ENCODE results near the gene SFN. TPM values are rescaled to one million over a fixed set of nuclear protein-coding genes. Genes with fewer than 3 reads are reported as not detected.
A peak's percentile ranks its signal among the peaks of the same experiment; 100 is the strongest.
"Not testable (repeated sequence)": the region's sequence is repeated elsewhere in the genome, so short reads cannot be mapped to it uniquely, and the experiment has no call there.

SFN gene
- polyA plus RNA-seq, 3 donors, result 0.65 to 1.1 (median 0.73) TPM

GRCh38 chr1:26863685-26864077 lies 732 bp downstream of the SFN start:
- no peak for DNase-seq

GRCh38 chr1:26864610-26865480 lies 1.9 kb downstream of the SFN start:
- peak; percentile 96 for DNase-seq

- not testable (repeated sequence) for DNase-seq
Observed at GRCh38 chr1:26873097-26873496, 10.1 kb downstream of the SFN start.

DNA sequence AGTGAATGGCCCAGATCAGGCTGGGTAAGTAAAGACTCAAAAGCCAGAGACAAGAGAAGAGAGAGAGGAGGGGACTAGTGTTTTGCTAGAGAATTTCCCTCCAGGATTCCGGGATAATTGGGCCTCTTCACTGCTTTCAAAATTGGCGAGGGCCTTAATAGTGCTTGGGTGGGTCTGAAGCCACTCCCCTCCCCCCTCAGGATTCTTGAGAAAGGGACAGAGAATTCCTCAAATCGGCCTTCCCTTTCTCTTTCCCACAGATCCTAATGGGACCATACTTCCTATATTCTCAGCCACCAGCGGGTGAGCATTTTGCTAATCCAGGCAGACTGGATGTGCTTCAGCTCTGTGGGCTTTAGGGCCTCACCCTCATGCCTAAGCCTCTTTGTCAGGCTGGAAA lies 11.9 kb downstream of the SFN start:
- no peak for DNase-seq

DNA sequence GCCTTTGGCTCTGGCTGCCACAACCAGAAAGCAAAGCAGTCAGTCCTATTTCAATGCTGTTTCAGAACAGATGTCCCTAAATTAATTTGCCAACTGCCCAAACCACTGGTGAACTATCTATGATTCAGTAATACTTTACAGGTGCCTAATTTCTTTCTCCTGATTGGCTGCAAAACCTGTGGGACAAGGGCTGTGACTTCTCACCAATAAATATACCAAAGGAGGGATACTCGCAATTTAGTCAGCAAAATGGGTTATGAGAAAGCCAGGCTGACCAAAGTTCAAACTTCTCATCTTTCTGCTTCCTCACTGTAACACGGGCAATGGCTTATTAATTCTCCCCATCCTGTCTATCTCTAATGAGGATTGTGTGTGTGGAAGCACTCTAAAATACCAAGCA lies 14.4 kb downstream of the SFN start:
- DNase-seq, result no peak

DNA sequence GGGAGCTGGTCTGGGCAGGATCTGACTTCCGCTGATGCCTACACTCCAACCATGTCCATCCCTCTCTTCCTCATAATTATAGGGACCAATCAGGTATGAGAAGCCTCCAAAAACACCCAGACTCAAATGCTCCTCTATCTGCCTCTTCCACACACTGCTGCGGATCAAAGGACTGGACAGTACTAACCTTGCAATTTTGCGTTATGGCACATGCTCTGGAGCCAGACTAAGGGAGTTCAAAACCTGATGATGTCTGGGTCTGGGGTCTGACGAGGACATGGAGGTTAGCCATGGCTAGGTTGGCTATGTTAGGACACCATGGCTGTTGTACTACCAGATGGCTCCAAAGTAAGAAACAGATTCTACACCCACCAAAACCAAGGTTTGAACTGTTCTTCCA lies 16.8 kb downstream of the SFN start:
- no peak for DNase-seq

- DNase-seq, result not testable (repeated sequence)
Observed at GRCh38 chr1:26881611-26882010, 18.7 kb downstream of the SFN start.

DNA sequence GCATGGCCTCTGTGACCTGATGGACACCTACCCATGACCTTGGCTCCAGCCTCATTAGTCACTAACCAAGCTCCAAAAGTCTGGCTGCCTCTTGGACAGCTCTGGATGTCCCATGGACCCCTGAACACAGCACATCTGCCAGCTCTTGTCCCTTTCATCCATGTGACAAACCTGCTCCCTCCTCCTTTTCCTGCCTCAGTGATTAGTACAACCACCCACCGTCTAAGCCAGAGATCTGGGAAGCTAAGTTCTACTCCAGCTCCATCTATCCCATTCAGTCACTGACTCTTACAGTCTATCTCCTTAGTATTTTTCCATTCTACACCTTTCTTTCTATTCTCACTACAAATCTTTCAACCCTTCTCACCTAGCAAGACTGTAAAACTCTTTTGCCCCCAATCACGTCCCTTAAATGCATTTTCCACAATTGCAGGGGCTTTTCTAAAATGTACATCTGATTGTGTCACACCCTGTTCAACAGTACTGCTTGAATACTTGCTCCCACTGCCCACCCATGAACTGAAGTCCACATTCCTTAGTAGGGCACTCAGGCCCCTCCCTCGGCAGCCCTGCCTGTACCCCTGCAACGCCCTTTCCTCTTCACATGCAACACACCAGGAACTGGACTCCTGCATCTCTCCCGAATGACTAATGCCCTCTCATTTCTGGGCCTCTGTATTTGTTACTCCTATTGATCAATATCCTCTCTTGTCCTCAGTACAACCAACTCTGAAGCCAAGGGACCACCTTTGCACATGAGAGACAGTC lies 19.9 kb downstream of the SFN start:
- no peak for DNase-seq

DNA sequence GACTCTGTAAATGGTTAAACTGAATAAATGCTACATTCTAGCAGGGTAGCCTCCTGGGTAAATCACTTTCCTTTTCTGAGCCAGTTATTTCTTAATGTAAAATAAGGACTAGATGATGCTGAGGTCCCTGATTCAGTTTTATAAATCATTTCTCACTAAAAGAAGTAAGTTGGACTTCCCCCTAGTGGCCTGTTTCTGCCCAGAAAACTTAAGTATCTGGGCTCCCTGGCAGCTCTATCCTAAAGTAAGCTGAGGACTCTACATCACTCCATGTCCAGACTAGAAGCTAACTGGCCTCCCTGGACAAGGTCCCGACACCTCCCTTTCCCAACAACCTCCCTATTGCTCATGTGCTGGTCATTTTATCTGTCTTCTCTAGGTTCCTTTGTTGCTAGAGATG lies 24.2 kb downstream of the SFN start:
- DNase-seq, result no peak

DNA sequence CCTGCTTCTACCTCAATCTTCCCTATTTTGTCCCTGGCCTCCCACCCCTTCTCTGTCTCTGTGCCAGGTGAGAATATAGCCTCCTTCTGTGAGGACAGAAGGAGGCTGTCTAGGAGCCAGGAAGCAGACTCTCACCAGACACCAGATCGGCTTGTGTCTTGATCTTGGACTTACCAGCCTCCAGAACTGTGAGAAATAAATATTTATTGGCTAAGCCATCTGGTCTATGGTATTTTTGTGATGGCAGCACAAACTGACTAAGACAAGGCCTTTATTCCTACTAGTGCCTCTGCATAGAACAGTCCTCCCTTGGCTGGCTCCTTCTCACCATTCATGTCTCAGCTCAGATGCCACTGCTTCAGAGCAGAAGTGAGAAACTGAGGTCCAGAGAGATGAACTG lies 25.3 kb downstream of the SFN start:
- no peak for DNase-seq

- peak; percentile 81 for DNase-seq
Observed at GRCh38 chr1:26889551-26890466, 26.9 kb downstream of the SFN start, which contains the start of gene GPN2. Gene GPN2, minus strand, starts transcription at chr1:26890283. Its CDS starts 187 bp downstream, at chr1:26890096.

DNA sequence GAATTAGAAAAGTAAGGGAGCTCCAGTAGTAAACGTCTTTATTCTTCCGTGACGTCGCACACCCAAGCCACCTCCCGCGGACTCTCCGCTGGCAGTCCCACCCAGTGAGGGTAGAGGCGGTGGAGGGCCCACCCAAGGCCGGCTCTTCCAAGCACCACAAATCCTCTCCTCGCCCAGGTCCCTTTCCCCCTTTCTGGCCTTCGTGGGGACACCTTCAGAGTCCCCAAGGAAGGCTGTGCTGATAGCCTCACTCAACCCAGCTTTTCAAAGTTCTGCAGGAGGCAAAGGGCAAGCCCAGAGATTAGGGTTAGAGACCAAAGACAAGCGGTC lies 27.5 kb downstream of the SFN start:
- DNase-seq, result no peak

- DNase-seq, result no peak
Observed at GRCh38 chr1:26894263-26894662, 31.3 kb downstream of the SFN start.

DNA sequence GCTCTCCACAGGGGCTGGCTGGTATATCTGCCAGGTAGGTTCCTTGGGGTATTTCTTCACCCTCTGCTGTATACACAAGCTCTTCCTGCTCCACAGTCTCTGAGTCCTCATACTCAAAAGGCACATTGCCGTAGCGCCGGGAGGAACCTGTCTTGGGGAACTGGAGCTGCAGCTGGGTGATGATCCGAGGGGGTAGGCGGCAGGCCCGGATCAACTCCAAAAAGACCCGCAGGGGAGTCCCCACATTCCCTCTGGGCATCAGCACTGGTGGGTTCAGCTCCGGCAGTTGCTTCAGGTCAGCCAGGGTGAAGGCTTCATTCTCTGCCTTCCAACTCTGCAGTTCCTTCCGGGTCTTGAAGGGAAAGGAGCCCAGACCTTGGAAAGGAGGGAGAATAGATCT lies 34.4 kb downstream of the SFN start:
- DNase-seq, result no peak

- peak; percentile 95 for DNase-seq
Observed at GRCh38 chr1:26900001-26900814, 37.3 kb downstream of the SFN start, which contains the start of gene GPATCH3. Gene GPATCH3, minus strand, starts transcription at chr1:26900467. Its CDS starts 25 bp downstream, at chr1:26900442.

DNA sequence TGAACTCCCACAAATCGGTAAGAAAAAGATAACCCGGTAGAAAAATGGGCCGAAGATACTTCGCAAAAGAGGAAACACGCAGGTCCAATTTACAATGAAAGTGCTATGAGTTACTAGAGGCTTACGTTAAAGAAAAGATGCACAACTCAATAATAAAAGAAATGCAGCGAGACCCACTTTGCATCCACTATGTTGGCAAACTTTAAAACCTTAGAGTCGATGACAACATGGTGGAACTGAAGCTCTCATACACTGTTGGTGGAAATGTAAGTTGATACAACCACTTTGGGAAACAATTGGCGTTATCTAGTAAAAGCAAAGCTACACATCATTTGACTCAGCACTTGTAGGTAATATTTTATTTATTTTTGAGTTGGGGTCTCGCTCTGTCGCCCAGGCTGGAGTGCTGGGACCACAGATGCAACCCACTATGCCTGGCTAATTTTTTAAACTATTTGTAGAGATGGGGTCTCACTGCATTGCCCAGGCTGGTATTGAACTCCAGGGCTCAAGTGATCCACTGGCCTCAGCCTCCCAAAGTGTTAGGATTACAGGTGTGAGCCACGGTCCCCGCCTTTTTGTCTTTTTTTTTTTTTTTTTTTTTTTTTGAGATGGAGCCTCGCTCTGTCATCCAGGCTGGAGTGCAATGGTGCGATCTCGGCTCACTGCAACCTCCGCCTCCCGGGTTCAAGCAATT lies 38.0 kb downstream of the SFN start:
- no peak for DNase-seq

DNA sequence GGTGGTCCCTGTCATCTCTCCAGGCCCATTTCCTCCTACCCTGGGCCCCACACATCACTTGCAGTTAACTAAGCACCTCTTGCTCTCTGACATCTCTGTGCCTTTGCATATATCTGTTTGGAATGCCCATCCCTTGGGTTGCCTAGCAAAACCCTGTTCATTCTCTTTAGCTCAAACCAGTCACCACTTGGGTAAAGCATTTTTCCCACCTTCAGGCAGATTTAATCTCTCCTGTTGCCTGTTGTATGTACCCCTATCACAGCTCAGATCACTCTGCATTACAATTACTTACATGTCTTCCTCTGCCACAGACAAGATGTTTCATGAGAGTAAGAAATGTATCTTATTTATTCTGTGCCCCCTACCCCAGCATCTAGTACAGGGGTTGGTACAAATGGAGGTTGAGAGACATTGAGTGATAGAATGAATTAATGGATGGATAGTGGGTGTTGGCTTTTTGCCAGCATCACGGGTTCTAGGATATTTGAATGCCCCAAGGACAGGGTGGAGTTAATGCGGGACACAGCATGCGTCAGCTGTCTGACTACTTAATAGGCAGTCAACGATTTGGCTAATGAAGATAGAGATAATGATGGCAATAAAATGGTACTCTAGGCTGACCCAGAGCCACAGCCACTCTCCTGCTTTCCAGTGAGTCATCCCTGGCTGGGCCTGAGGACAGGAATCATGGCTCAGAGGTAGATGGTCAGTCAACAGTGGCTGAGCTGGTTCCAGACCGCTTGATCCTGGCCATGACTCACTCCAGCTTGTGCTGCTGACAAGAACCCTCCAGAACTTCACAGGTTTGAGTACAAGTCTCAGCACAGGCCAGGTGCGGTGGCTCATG lies 44.3 kb downstream of the SFN start:
- DNase-seq, result no peak

GRCh38 chr1:26909951-26910342 lies 47.0 kb downstream of the SFN start:
- no peak for DNase-seq

GRCh38 chr1:26910343-26911160 lies 47.6 kb downstream of the SFN start:
- no peak for DNase-seq
